Endothelial cell of hepatic sinusoid (primary cell): ENCODE data around the gene MYO9B.
"Not testable (repeated sequence)": the region's sequence is repeated elsewhere in the genome, so short reads cannot be mapped to it uniquely, and the experiment has no call there.

Experiments
- in situ Hi-C: cut with HindIII; loops from 2 replicates; pipeline ENCODE4 v1.10.0; 2017; ENCODE audit warnings: low sequenced_read_pairs

MYO9B gene

GRCh38 chr19:17163652-17164051, 88.1 kb downstream of the MYO9B start:
- in situ Hi-C loops = loop anchor here (10.0 to 25.0 kb wide), 2 partner anchors 81 to 149 kb away; partner anchors contain the start of genes ABHD8, DDA1, MRPL34 and NR2F6

DNA sequence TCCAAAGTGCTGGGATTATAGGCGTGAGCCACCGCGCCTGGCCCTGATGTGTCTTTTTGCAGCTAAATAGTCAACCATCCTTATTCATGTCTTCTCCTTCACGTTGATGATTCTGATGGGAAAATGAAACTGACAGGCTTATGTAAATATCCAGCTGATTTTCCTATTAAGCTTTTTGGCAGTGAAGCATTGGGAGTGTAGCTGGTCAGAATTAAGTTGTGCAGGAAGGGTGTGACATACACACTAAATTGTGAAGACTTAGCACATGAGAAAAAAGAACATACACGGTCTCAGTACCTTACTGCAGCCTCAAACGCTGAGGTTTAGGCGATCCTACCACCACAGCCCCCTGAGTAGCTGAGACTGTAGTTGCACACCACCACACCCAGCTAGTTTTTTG, 89.1 kb downstream of the MYO9B start:
- in situ Hi-C loops = loop anchor here (5.0 to 25.0 kb wide), 3 partner anchors 80 to 148 kb away; partner anchors contain the start of genes ABHD8, DDA1, HAUS8 and MRPL34

GRCh38 chr19:17165715-17166114, 90.1 kb downstream of the MYO9B start:
- in situ Hi-C loops = loop anchor here (5.0 to 25.0 kb wide), 3 partner anchors 79 to 147 kb away; partner anchors contain the start of genes ABHD8, DDA1, HAUS8 and MRPL34

DNA sequence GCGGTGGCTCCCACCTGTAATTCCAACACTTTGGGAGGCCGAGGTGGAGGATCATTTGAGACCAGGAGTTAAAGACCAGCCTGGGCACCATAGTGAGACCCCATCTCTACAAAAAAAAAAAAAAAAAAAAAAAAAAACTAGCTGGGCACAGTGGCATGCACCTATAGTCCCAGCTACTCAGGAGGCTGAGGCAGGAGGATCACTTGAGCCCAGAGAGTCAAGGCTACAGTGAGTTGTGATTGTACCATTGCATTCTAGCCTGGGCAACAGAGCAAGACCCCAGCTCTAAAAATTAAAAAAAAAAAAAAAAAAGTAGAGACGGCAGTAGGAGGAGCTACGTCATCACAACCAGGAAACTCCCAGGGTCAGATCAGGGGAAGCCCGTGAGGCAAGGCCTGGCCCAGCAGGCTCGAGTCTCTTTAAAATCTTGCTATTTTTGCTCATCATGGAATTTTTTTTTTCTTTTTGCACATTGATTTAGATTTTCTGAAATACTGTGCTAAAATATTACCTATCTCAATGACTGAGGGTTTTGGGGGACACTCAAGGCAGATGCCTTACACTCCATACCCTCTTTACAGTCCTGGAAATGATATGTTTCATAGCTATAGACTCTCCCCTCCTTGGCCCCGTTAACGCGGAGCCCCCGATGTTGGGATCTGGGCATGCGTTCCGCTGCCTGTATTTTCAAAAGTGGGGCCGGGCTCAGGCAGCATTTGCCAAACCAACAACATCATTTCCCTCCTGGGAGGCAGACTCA, 95.1 kb downstream of the MYO9B start:
- in situ Hi-C loops = loop anchor here (25.0 kb wide), 1 partner anchor 142 kb away; the partner anchor contains the start of genes ABHD8, DDA1 and MRPL34

GRCh38 chr19:17171874-17172273, 96.3 kb downstream of the MYO9B start:
- in situ Hi-C loops = loop anchor here (25.0 kb wide), 1 partner anchor 140 kb away; the partner anchor contains the start of genes ABHD8, DDA1 and MRPL34

- in situ Hi-C loops = loop anchor here (25.0 kb wide), 1 partner anchor 140 kb away; the partner anchor contains the start of genes ABHD8, DDA1 and MRPL34
Observed at GRCh38 chr19:17172624-17173345, 97.2 kb downstream of the MYO9B start.

GRCh38 chr19:17178291-17178690, 102.7 kb downstream of the MYO9B start:
- in situ Hi-C loops = no loop called here

DNA sequence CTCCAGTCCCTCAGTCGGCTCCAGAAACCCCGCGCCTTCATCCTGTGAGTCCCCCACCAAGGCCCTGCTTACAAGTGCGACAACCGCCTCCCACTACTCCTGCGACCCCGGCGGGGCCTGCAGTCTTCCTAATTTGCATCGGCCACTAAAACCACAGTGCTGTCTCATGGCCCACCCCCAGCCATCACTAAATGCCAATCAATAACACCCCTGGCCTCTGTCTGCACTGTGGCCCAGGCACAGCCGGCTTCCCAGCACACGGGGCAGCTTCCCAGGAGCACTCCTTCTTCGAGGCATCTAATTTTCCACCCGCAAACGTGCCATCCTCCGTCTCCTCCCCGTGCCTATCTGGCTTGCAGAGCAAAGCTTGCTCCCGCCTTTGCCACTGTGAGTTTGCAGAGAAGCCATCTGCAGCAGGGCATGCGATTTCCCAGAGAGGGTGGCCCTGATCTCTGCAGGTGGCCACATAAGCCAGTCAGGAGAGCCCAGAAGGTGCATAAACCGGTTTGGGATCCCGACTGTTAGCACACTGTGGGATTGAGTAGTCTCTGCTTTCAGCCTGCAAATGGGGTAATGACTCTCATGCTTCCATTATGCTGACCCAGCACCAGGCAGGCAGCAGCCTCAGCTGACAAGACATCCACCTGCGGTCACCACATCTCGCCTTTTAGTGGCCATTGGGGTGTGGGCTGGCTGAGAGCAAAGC, 105.6 kb downstream of the MYO9B start:
- in situ Hi-C loops = no loop called here

GRCh38 chr19:17183271-17183761, 107.7 kb downstream of the MYO9B start:
- in situ Hi-C loops = no loop called here

- in situ Hi-C loops = no loop called here
Observed at GRCh38 chr19:17183858-17184321, 108.3 kb downstream of the MYO9B start.

DNA sequence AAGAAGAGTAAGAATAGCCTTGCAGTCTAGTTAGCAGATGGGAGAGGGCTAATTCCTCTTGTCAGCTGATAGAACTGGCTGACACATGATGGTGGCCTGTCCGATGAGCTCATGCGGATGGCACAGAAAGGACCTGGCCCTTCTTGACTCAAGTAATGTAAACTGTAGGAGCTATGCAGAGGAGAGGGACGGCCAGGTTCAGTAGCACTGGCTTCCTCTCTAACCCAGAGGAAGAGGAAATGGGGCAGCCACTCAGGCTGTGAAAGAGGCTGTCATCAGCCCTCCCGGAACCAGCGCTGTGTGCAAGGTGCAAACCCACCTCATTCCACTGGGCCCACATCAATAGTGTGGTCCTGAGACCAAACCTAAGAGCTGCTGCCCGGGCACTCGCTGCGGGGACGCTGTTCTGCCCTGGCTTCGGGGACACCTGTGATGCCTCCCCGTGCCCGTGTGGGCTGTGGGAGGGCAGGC, 108.8 kb downstream of the MYO9B start:
- in situ Hi-C loops = no loop called here

GRCh38 chr19:17185590-17185989, 110.0 kb downstream of the MYO9B start:
- in situ Hi-C loops = no loop called here

- in situ Hi-C loops = not testable (repeated sequence)
Observed at GRCh38 chr19:17191736-17192135, 116.2 kb downstream of the MYO9B start.

- in situ Hi-C loops = no loop called here
Observed at GRCh38 chr19:17192751-17193150, 117.2 kb downstream of the MYO9B start.

- in situ Hi-C loops = no loop called here
Observed at GRCh38 chr19:17194608-17195007, 119.0 kb downstream of the MYO9B start.

DNA sequence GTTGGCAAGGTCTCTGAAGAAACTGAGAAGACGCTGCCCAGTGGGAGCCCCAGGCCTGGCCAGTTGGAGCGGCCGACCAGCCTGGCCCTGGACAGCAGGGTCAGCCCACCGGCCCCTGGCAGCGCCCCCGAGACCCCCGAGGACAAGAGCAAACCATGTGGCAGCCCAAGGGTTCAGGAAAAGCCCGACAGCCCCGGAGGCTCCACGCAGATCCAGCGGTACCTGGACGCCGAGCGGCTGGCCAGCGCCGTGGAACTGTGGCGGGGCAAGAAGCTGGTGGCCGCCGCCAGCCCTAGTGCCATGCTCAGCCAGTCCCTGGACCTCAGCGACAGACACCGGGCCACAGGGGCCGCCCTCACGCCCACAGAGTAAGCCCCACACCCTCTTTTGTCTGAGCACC, 119.5 kb downstream of the MYO9B start:
- in situ Hi-C loops = no loop called here

- in situ Hi-C loops = no loop called here
Observed at GRCh38 chr19:17196610-17197009, 121.0 kb downstream of the MYO9B start.

- in situ Hi-C loops = no loop called here
Observed at GRCh38 chr19:17197666-17198065, 122.1 kb downstream of the MYO9B start.

GRCh38 chr19:17200408-17201079, 125.0 kb downstream of the MYO9B start:
- in situ Hi-C loops = no loop called here

DNA sequence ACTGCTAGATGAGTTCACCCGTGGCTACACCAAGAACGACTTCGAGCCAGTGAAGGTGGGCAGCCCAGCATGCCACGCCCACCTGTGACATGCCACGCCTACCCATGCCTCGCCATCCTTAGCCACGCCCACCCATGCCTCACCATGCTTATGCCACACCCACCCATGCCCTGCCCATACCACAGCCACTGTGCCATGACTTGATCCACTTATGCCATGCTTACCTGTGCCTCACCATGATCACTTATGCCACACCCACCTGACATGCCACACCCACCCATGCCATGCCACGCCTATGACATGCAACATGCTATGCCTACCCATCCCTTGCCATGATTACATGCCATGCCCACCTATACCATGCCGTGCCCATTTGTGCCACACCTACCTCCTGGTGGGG, 126.7 kb downstream of the MYO9B start:
- in situ Hi-C loops = no loop called here
